HEK293 (cell line): Measurements from ENCODE around the gene FYTTD1.

Source experiments
- CTCF ChIA-PET: fragments of 350-600 bp; formaldehyde crosslinking; extraction: SDS; loops from one replicate; lab custom pipeline; 2021; ENCODE audit warnings: antibody characterized with exemption; lab: Yijun Ruan, JAX
- POLR2A ChIA-PET: fragments of 300-600 bp; formaldehyde crosslinking; extraction: SDS; loops from one replicate; lab custom pipeline; 2020; ENCODE audit warnings: antibody characterized with exemption, inconsistent platforms; lab: Yijun Ruan, JAX
- H3K27ac ChIP-seq: fragments of 200-500 bp; sonication (Bioruptor generic); 2 replicates; pipeline ENCODE4 v1.5.1; 2014; ENCODE audit warnings: low read depth, low read length, control low read depth, inconsistent platforms; ENCODE audit errors: extremely low read depth
- H3K36me3 ChIP-seq, 2 experiments: fragments of 200-500 bp in 1 of 2; sonication (Bioruptor generic) in 1 of 2; 1 replicate in 1 of 2; 2 replicates in 1 of 2; pipeline ENCODE4 v1.5.1; 2014 to 2017; ENCODE audit warnings: inconsistent platforms in 2 of 2, low read length in 2 of 2; ENCODE audit not compliant: control insufficient read depth in 2 of 2, insufficient read depth in 1 of 2
- H3K4me1 ChIP-seq: fragments of 200-500 bp; sonication (Bioruptor generic); 2 replicates; pipeline ENCODE4 v1.5.1; 2014; ENCODE audit warnings: mild to moderate bottlenecking, low read length, inconsistent platforms; ENCODE audit not compliant: control insufficient read depth, insufficient read depth
- H3K4me3 ChIP-seq: 2 replicates; pipeline ENCODE4 v1.5.1; 2011; ENCODE audit warnings: low read depth, mild to moderate bottlenecking, control low read depth, low read length, moderate library complexity
- H3K9me3 ChIP-seq: fragments of 200-500 bp; sonication (Bioruptor generic); 2 replicates; pipeline ENCODE4 v1.5.1; 2014; ENCODE audit warnings: low read depth, low read length, inconsistent platforms; ENCODE audit not compliant: control insufficient read depth, insufficient read depth
- HOXC10 ChIP-seq: sonication (generic); formaldehyde crosslinking; IDR thresholded peaks from 2 replicates; pipeline ENCODE4 v1.8.1; 2023; ENCODE audit warnings: mild to moderate bottlenecking, missing genetic modification reagents
- MZF1 ChIP-seq: fragments of 450-650 bp; formaldehyde crosslinking; IDR thresholded peaks from 2 replicates; pipeline ENCODE4 v1.5.1; 2017; ENCODE audit warnings: missing biosample characterization, missing genetic modification characterization, borderline replicate concordance
- PRDM1 ChIP-seq: fragments of 450-650 bp; formaldehyde crosslinking; IDR thresholded peaks from 2 replicates; pipeline ENCODE4; 2016; ENCODE audit warnings: missing biosample characterization, missing genetic modification characterization
- PRDM10 ChIP-seq: fragments of 450-650 bp; formaldehyde crosslinking; IDR thresholded peaks from 2 replicates; pipeline ENCODE4 v1.5.1; 2016; ENCODE audit warnings: missing biosample characterization, missing genetic modification characterization
- PRDM6 ChIP-seq: fragments of 450-650 bp; formaldehyde crosslinking; IDR thresholded peaks from 2 replicates; pipeline ENCODE4 v1.5.1; 2017; ENCODE audit warnings: missing biosample characterization, missing genetic modification characterization
- ZBTB17 ChIP-seq: fragments of 450-650 bp; formaldehyde crosslinking; IDR thresholded peaks from 2 replicates; pipeline ENCODE4 v1.5.1; 2016; ENCODE audit warnings: missing biosample characterization, missing genetic modification characterization
- ZBTB26 ChIP-seq: fragments of 450-650 bp; formaldehyde crosslinking; optimal IDR thresholded peaks from 2 replicates; pipeline ENCODE3; 2016; ENCODE audit warnings: missing biosample characterization, mild to moderate bottlenecking, missing genetic modification characterization
- ZBTB44 ChIP-seq: fragments of 450-650 bp; IDR thresholded peaks from 2 replicates; pipeline ENCODE4 v1.5.1; 2018; ENCODE audit warnings: missing biosample characterization, mild to moderate bottlenecking, missing genetic modification characterization
- ZEB2 ChIP-seq: fragments of 450-650 bp; formaldehyde crosslinking; IDR thresholded peaks from 2 replicates; pipeline ENCODE4 v1.5.1; 2016; ENCODE audit warnings: missing biosample characterization, missing genetic modification characterization
- ZFP69B ChIP-seq: fragments of 450-650 bp; formaldehyde crosslinking; IDR thresholded peaks from 2 replicates; pipeline ENCODE4 v1.5.1; 2016; ENCODE audit warnings: missing biosample characterization, missing genetic modification characterization
- ZNF133 ChIP-seq: fragments of 450-650 bp; formaldehyde crosslinking; IDR thresholded peaks from 2 replicates; pipeline ENCODE4 v1.5.1; 2016; ENCODE audit warnings: missing biosample characterization, missing genetic modification characterization
- ZNF140 ChIP-seq: fragments of 450-650 bp; formaldehyde crosslinking; IDR thresholded peaks from 2 replicates; pipeline ENCODE4 v1.5.1; 2016; ENCODE audit warnings: missing biosample characterization, missing genetic modification characterization
- ZNF18 ChIP-seq: fragments of 450-650 bp; formaldehyde crosslinking; IDR thresholded peaks from 2 replicates; pipeline ENCODE4 v1.5.1; 2016; ENCODE audit warnings: missing biosample characterization, missing genetic modification characterization
- ZNF366 ChIP-seq: fragments of 450-650 bp; formaldehyde crosslinking; conservative IDR thresholded peaks from 2 replicates; pipeline ENCODE4 v1.5.1; 2016; ENCODE audit warnings: missing biosample characterization, missing genetic modification characterization
- ZNF391 ChIP-seq: fragments of 450-650 bp; formaldehyde crosslinking; IDR thresholded peaks from 2 replicates; pipeline ENCODE4 v1.5.1; 2016; ENCODE audit warnings: low read depth, missing biosample characterization, missing genetic modification characterization, borderline replicate concordance
- ZNF426 ChIP-seq: fragments of 450-650 bp; formaldehyde crosslinking; IDR thresholded peaks from 2 replicates; pipeline ENCODE4 v1.5.1; 2017; ENCODE audit warnings: missing biosample characterization, missing genetic modification characterization, mild to moderate bottlenecking, inconsistent platforms, moderate library complexity
- ZNF433 ChIP-seq: fragments of 450-650 bp; formaldehyde crosslinking; IDR thresholded peaks from 2 replicates; pipeline ENCODE4 v1.5.1; 2016; ENCODE audit warnings: missing biosample characterization, missing genetic modification characterization, low read depth
- ZNF473 ChIP-seq: fragments of 450-650 bp; formaldehyde crosslinking; IDR thresholded peaks from 2 replicates; pipeline ENCODE4 v1.5.1; 2017; ENCODE audit warnings: missing biosample characterization, missing genetic modification characterization
- ZNF510 ChIP-seq: fragments of 450-650 bp; formaldehyde crosslinking; IDR thresholded peaks from 2 replicates; pipeline ENCODE4 v1.5.1; 2018; ENCODE audit warnings: mild to moderate bottlenecking, missing genetic modification characterization, missing biosample characterization; ENCODE audit not compliant: insufficient replicate concordance
- ZNF513 ChIP-seq: fragments of 450-650 bp; IDR thresholded peaks from 2 replicates; pipeline ENCODE4 v1.5.1; 2018; ENCODE audit warnings: missing biosample characterization, missing genetic modification characterization
- ZNF548 ChIP-seq: fragments of 450-650 bp; formaldehyde crosslinking; IDR thresholded peaks from 2 replicates; pipeline ENCODE4 v1.5.1; 2016; ENCODE audit warnings: missing biosample characterization, missing genetic modification characterization
- ZNF558 ChIP-seq: fragments of 450-650 bp; formaldehyde crosslinking; IDR thresholded peaks from 2 replicates; pipeline ENCODE4 v1.5.1; 2016; ENCODE audit warnings: missing biosample characterization, missing genetic modification characterization
- ZNF626 ChIP-seq: fragments of 450-650 bp; sonication (Bioruptor Pico); formaldehyde crosslinking; IDR thresholded peaks from 2 replicates; pipeline ENCODE4 v1.5.1; 2018; ENCODE audit warnings: missing biosample characterization, missing genetic modification characterization, inconsistent platforms
- ZNF658 ChIP-seq: fragments of 450-650 bp; formaldehyde crosslinking; IDR thresholded peaks from 2 replicates; pipeline ENCODE4; 2016; ENCODE audit warnings: missing biosample characterization, missing genetic modification characterization
- ZNF660 ChIP-seq: fragments of 450-650 bp; IDR thresholded peaks from 2 replicates; pipeline ENCODE4 v1.5.1; 2018; ENCODE audit warnings: missing biosample characterization, mild to moderate bottlenecking, missing genetic modification characterization
- ZNF791 ChIP-seq: fragments of 450-650 bp; formaldehyde crosslinking; IDR thresholded peaks from 2 replicates; pipeline ENCODE4 v1.5.1; 2016; ENCODE audit warnings: missing biosample characterization, missing genetic modification characterization
- ZNF830 ChIP-seq: fragments of 450-650 bp; IDR thresholded peaks from 2 replicates; pipeline ENCODE4 v1.5.0; 2018; ENCODE audit warnings: missing biosample characterization, missing genetic modification characterization, low read depth, mild to moderate bottlenecking, moderate library complexity
- ZNF837 ChIP-seq: fragments of 450-650 bp; formaldehyde crosslinking; IDR thresholded peaks from 2 replicates; pipeline ENCODE4 v1.5.1; 2016; ENCODE audit warnings: missing biosample characterization, missing genetic modification characterization

FYTTD1 gene

GRCh38 chr3:197711973-197712707 lies 37.5 kb upstream of the FYTTD1 start (continued):
- TF ChIP-seq ZBTB26 (tag by site-specific recombination), result no peak
- TF ChIP-seq ZNF558, result no peak
- TF ChIP-seq PRDM6 (tag by site-specific recombination), result peak; percentile 20; the same call in 1 of the 2 replicates
- no peak for TF ChIP-seq ZFP69B (tag by site-specific recombination)
- TF ChIP-seq ZNF660 (tag by site-specific recombination), result 0 out of 2 replicates have a peak, but pooled peaks have one; percentile 55
- TF ChIP-seq ZNF626 (tag by site-specific recombination), result no peak
- TF ChIP-seq ZNF837, result no peak
- TF ChIP-seq ZBTB17, result peak; percentile 94
- TF ChIP-seq PRDM1 (tag by site-specific recombination), result peak; percentile 84
- TF ChIP-seq PRDM10 (tag by site-specific recombination), result no peak
- TF ChIP-seq ZNF658 (tag by site-specific recombination), result no peak
- TF ChIP-seq ZNF18 (tag by site-specific recombination), result no peak
- TF ChIP-seq MZF1 (tag by site-specific recombination), result no peak
- TF ChIP-seq HOXC10 (CRISPR knock-in tag), result no peak
- TF ChIP-seq ZNF791 (tag by site-specific recombination), result no peak
- TF ChIP-seq ZNF433, result no peak
- TF ChIP-seq ZNF548, result no peak
- peak; percentile 82 for TF ChIP-seq ZNF366

- no peaks in the 10 kb centered on the region; a peak in 1 of 3 replicates for H3K36me3 ChIP-seq
- H3K4me1 ChIP-seq, result peaks cover 3% of the 10 kb centered on the region
- no peaks in the 10 kb centered on the region for H3K9me3 ChIP-seq
- H3K27ac ChIP-seq, result no peak overlapping the region
- CTCF ChIA-PET, result no interaction called here
- POLR2A ChIA-PET, result no interaction called here
- H3K4me3 ChIP-seq, result no peak overlapping the region
- no peak for TF ChIP-seq ZNF473 (tag by site-specific recombination)
- no peak for TF ChIP-seq ZNF391 (tag by site-specific recombination)
- no peak for TF ChIP-seq ZEB2 (tag by site-specific recombination)
- no peak for TF ChIP-seq ZBTB44 (tag by site-specific recombination)
- TF ChIP-seq ZNF513 (tag by site-specific recombination), result no peak
- no peak for TF ChIP-seq ZNF140 (tag by site-specific recombination)
- TF ChIP-seq ZNF133 (tag by site-specific recombination), result no peak
- TF ChIP-seq ZNF426 (tag by site-specific recombination), result no peak
- no peak for TF ChIP-seq ZNF830 (tag by site-specific recombination)
- no peak for TF ChIP-seq ZNF510 (tag by site-specific recombination)
These were observed 36.2 kb upstream of the FYTTD1 start for GRCh38 chr3:197713477-197713822.
